ENCODE results near the gene DNAJA4. TPM values are rescaled to one million over a fixed set of nuclear protein-coding genes. Genes with fewer than 3 reads are reported as not detected.

Gene DNAJA4
- polyA plus RNA-seq, 2 of the 4 experiments (the other 2 are of a cell fraction): 0.05 to 0.13 TPM

DNA sequence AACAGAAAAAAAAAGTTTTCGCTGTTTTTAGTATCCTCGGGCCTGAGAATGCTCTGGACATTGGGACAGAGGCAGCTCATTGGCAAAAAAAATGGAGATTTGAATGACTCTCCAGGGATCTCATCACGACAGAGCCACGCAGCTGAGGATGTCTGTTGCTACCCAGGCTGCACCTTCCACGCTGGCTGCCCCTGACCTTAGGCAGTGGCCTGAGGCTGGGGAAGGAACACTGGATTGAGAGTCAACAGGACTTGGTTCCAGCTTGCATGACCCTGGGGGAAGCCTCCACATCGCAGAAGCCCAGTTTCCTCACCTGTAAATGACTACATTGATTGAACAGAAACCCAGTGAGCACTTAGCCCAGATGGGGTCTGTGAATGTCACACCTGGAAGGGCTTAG is 21.3 kb upstream of the DNAJA4 start:
- Histone ChIP-seq H3K27ac (no peak overlapping the region), H3K9me3 (no peaks in the 10 kb centered on the region), H3K4me1 (no peaks in the 10 kb centered on the region), H3K4me3 (no peak overlapping the region), H3K4me2 (no peak overlapping the region)
- ATAC-seq: no peak
- CTCF ChIA-PET: interaction anchor here (0.7 to 9.9 kb wide), 21 partner anchors 9 to 277 kb away, joined by 3 to 274 read pairs (median 26); partner anchors contain the start of genes CIB2 and DNAJA4
- TF ChIP-seq HOXB5 (CRISPR knock-in tag; IDR thresholded peaks at IDR 0.05) (no peak), ZNF302 (CRISPR knock-in tag; IDR thresholded peaks at IDR 0.05) (no peak), HDAC2 (IDR thresholded peaks at IDR 0.05) (no peak), ESRRA (IDR thresholded peaks at IDR 0.05; ENCODE audit: borderline replicate concordance, low read length) (no peak), FOXS1 (CRISPR knock-in tag; IDR thresholded peaks at IDR 0.05) (no peak), HOXA7 (CRISPR knock-in tag; IDR thresholded peaks at IDR 0.05) (no peak), CHD2 (IDR thresholded peaks at IDR 0.05; ENCODE audit: low read length, partially characterized antibody) (no peak), BHLHE40 (IDR thresholded peaks at IDR 0.05; ENCODE audit: low read depth, low read length) (no peak), RCOR1 (IDR thresholded peaks at IDR 0.05; ENCODE audit: low read depth, low read length) (no peak), MAFK (IDR thresholded peaks at IDR 0.05; ENCODE audit: partially characterized antibody) (no peak), HEYL (CRISPR knock-in tag; IDR thresholded peaks at IDR 0.05) (no peak), MAZ (IDR thresholded peaks at IDR 0.05; ENCODE audit: borderline replicate concordance, low read depth, low read length) (no peak)
- TF ChIP-seq, protein P1, sequence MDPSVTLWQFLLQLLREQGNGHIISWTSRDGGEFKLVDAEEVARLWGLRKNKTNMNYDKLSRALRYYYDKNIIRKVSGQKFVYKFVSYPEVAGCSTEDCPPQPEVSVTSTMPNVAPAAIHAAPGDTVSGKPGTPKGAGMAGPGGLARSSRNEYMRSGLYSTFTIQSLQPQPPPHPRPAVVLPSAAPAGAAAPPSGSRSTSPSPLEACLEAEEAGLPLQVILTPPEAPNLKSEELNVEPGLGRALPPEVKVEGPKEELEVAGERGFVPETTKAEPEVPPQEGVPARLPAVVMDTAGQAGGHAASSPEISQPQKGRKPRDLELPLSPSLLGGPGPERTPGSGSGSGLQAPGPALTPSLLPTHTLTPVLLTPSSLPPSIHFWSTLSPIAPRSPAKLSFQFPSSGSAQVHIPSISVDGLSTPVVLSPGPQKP (IDR thresholded peaks at IDR 0.05; ENCODE audit: low read depth, low read length): no peak
- TF ChIP-seq, protein P2, sequence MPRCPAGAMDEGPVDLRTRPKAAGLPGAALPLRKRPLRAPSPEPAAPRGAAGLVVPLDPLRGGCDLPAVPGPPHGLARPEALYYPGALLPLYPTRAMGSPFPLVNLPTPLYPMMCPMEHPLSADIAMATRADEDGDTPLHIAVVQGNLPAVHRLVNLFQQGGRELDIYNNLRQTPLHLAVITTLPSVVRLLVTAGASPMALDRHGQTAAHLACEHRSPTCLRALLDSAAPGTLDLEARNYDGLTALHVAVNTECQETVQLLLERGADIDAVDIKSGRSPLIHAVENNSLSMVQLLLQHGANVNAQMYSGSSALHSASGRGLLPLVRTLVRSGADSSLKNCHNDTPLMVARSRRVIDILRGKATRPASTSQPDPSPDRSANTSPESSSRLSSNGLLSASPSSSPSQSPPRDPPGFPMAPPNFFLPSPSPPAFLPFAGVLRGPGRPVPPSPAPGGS (IDR thresholded peaks at IDR 0.05): no peak
- no peak for FAIRE-seq
- WGBS (ENCODE audit: missing lambda C conversion rate): 52% methylated on average over 6 of the region's 6 CpGs
- POLR2A ChIA-PET: no interaction called here
- DNase-seq (ENCODE audit: low read depth in 1 of 2, low spot score in 1 of 2): no peak

DNA sequence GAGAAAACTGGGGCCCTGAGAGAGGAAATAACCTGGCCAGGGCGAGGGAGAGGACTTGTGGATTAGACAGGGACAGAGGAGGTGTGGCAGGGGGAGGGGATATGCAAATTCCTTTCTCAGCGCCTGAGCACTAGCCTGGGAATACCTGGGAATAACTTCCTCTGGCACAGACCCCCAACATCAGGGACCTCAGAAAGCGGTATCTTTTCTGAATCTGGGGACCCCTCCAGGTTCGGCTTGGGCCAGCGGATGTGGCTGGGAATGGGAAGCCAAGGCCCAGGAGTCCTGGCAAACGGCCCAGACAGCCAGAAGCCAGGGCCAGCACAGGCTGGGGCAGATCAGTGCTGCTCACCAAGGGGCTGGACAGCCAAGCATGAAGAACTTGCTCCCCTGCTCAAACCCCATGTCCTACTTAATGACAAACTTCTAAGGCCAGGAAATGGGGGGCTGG is 20.8 kb upstream of the DNAJA4 start:
- CTCF ChIA-PET: interaction anchor here (1.0 to 9.9 kb wide), 18 partner anchors 9 to 466 kb away, joined by 3 to 274 read pairs (median 32); partner anchors contain the start of gene CIB2

More for the DNA sequence above, 20.8 kb upstream of the DNAJA4 start:
- FAIRE-seq: no peak
- 50% methylated on average over 4 of the region's 6 CpGs for WGBS (ENCODE audit: missing lambda C conversion rate)
- TF ChIP-seq MYC (IDR thresholded peaks at IDR 0.05; ENCODE audit: borderline replicate concordance, low read length): no peak
- TF ChIP-seq, protein P3, sequence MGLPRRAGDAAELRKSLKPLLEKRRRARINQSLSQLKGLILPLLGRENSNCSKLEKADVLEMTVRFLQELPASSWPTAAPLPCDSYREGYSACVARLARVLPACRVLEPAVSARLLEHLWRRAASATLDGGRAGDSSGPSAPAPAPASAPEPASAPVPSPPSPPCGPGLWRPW (IDR thresholded peaks at IDR 0.05): no peak
- no peak for TF ChIP-seq RARB (CRISPR knock-in tag; IDR thresholded peaks at IDR 0.05)
- TF ChIP-seq RFX5 (IDR thresholded peaks at IDR 0.05): no peak
- TF ChIP-seq NFE2L2 (conservative IDR thresholded peaks at IDR 0.05; ENCODE audit: low read length): no peak
- no peak for TF ChIP-seq HDAC2 (IDR thresholded peaks at IDR 0.05)
- no peak for TF ChIP-seq JUNB (IDR thresholded peaks at IDR 0.05)
- TF ChIP-seq, protein P2 (IDR thresholded peaks at IDR 0.05): no peak
- TF ChIP-seq, protein P4, sequence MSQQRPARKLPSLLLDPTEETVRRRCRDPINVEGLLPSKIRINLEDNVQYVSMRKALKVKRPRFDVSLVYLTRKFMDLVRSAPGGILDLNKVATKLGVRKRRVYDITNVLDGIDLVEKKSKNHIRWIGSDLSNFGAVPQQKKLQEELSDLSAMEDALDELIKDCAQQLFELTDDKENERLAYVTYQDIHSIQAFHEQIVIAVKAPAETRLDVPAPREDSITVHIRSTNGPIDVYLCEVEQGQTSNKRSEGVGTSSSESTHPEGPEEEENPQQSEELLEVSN (IDR thresholded peaks at IDR 0.05; ENCODE audit: borderline replicate concordance, low read depth): no peak
- TF ChIP-seq NPAS2 (CRISPR knock-in tag; IDR thresholded peaks at IDR 0.05; ENCODE audit: borderline replicate concordance): no peak
- no peak for TF ChIP-seq POLR2A (IDR thresholded peaks at IDR 0.05; ENCODE audit: low read length)
- no peak for TF ChIP-seq ESRRA (IDR thresholded peaks at IDR 0.05; ENCODE audit: borderline replicate concordance, low read length)
- TF ChIP-seq EP300 (IDR thresholded peaks at IDR 0.05): no peak
- TF ChIP-seq, protein P5, sequence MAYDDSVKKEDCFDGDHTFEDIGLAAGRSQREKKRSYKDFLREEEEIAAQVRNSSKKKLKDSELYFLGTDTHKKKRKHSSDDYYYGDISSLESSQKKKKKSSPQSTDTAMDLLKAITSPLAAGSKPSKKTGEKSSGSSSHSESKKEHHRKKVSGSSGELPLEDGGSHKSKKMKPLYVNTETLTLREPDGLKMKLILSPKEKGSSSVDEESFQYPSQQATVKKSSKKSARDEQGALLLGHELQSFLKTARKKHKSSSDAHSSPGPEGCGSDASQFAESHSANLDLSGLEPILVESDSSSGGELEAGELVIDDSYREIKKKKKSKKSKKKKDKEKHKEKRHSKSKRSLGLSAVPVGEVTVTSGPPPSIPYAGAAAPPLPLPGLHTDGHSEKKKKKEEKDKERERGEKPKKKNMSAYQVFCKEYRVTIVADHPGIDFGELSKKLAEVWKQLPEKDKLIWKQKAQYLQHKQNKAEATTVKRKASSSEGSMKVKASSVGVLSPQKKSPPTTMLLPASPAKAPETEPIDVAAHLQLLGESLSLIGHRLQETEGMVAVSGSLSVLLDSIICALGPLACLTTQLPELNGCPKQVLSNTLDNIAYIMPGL (CRISPR knock-in tag; IDR thresholded peaks at IDR 0.05; ENCODE audit: borderline replicate concordance): no peak
- no peak for TF ChIP-seq HOXA7 (CRISPR knock-in tag; IDR thresholded peaks at IDR 0.05)
- POLR2A ChIA-PET: interaction anchor here (1.0 kb wide), 1 partner anchor 56 kb away, joined by 3 read pairs; the partner anchor contains the start of gene SKIC8
- H3K4me1 ChIP-seq: no peaks in the 10 kb centered on the region
- DNase-seq (ENCODE audit: low read depth in 1 of 2, low spot score in 1 of 2): no peak
- no peak overlapping the region for H3K4me3 ChIP-seq
- no peak overlapping the region for H3K4me2 ChIP-seq
- ATAC-seq: no peak
- no peak overlapping the region for H3K27ac ChIP-seq
- H3K9me3 ChIP-seq: no peaks in the 10 kb centered on the region

All from A549 (cell line).